CD4-positive, CD25-positive, alpha-beta regulatory T cell (primary cell): ENCODE results near the gene ENOX1. TPM values are rescaled to one million over a fixed set of nuclear protein-coding genes. Genes with fewer than 3 reads are reported as not detected.

ENCODE experiments used
- ATAC-seq, 2 donors: fragments of 150-1000 bp; cut with Tn5 transposase; one replicate each; pipeline ENCODE4 v1.10.0; 2021; ENCODE audit warnings: low read depth in 2 of 2, moderate number of reproducible peaks in 2 of 2, moderate library complexity in 1 of 2
- DNase-seq, 3 donors: peaks; one replicate each; pipeline versions ENCODE4 v3.0.0 to v3.0.0-alpha.2; 2012 to 2022; ENCODE audit warnings: mixed read lengths in 1 of 3
- H3K27ac ChIP-seq: one replicate; pipeline ENCODE4 v1.7.0; 2013; ENCODE audit warnings: mild to moderate bottlenecking, low read length; ENCODE audit not compliant: insufficient read depth, poor library complexity, severe bottlenecking
- H3K27me3 ChIP-seq: one replicate; pipeline ENCODE4 v1.7.0; 2013; ENCODE audit warnings: low read length; ENCODE audit not compliant: control insufficient read depth, insufficient read depth
- H3K36me3 ChIP-seq: one replicate; pipeline ENCODE4 v1.7.0; 2013; ENCODE audit warnings: mild to moderate bottlenecking, low read length, moderate library complexity; ENCODE audit not compliant: control insufficient read depth, insufficient read depth
- H3K4me1 ChIP-seq: 2 replicates; pipeline ENCODE4 v1.7.0; 2013; ENCODE audit warnings: mild to moderate bottlenecking, low read length; ENCODE audit not compliant: insufficient read depth, control insufficient read depth, poor library complexity, severe bottlenecking
- H3K4me3 ChIP-seq: one replicate; pipeline ENCODE4 v1.7.0; 2013; ENCODE audit warnings: low read depth, mild to moderate bottlenecking, low read length, moderate library complexity
- H3K9me3 ChIP-seq, 2 experiments: 1 replicate in 1 of 2; 2 replicates in 1 of 2; pipeline ENCODE4 v1.7.0; 2013; ENCODE audit warnings: low read length in 2 of 2, mild to moderate bottlenecking in 1 of 2, moderate library complexity in 1 of 2; ENCODE audit not compliant: control insufficient read depth in 2 of 2
- H3K27ac Mint-ChIP-seq, 3 donors: one replicate each; pipeline ENCODE4 v1.8.0; 2020 to 2022; ENCODE audit warnings: mild to moderate bottlenecking in 3 of 3, mixed read lengths in 3 of 3, moderate library complexity in 2 of 3
- H3K27me3 Mint-ChIP-seq: one replicate; pipeline ENCODE4 v1.8.0; 2022; ENCODE audit warnings: mild to moderate bottlenecking, mixed read lengths
- H3K36me3 Mint-ChIP-seq: one replicate; pipeline ENCODE4 v1.8.0; 2020; ENCODE audit warnings: mixed read lengths
- H3K4me1 Mint-ChIP-seq, 4 donors: one replicate each; pipeline ENCODE4 v1.8.0; 2020 to 2022; ENCODE audit warnings: mixed read lengths in 4 of 4, mild to moderate bottlenecking in 1 of 4
- H3K4me3 Mint-ChIP-seq, 4 donors: one replicate each; pipeline ENCODE4 v1.8.0; 2020 to 2022; ENCODE audit warnings: mild to moderate bottlenecking in 4 of 4, mixed read lengths in 4 of 4, moderate library complexity in 3 of 4
- H3K9me3 Mint-ChIP-seq, 7 donors: one replicate each; pipeline ENCODE4 v1.8.0; 2020 to 2022; ENCODE audit warnings: mixed read lengths in 7 of 7, mild to moderate bottlenecking in 3 of 7, moderate library complexity in 2 of 7
- polyA plus RNA-seq, 4 donors: library from polyadenylated mRNA; unstranded; fragments of 300-500 nt; fragmentation: Illumina TruSeq; gene quantifications; one replicate each; pipeline ENCODE4 v1.2.3, GENCODE V29; 2021
- total RNA-seq: library from RNA; stranded (reverse); gene quantifications from one replicate; pipeline ENCODE4 v1.2.3, GENCODE V29; 2022

Gene ENOX1
- total and polyA plus RNA-seq, 5 donors from 2014 or later: 0.10 TPM; not detected in 4

DNA sequence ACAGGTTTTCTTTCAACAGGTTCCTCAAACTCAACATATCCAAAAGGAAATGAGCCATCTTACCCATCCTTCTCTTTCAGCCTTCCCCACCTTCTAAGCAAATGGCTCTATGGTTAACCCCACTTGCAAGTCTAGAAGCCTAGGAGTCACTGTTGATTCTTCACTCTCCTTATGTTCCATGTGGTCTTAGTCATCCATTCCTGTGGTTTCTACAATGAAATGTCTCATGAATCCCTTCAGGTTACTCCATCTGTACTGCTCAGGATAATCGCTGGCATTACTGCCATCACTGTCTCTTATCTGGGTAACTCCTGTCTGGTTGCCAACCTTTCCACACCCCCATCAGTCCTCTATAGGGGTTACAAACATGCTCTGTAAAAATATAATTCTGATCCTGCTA lies 381.3 kb downstream of the ENOX1 start:
- ATAC-seq (no peak), DNase-seq (no peak)
- peaks cover 18% of the 10 kb centered on the region for H3K27me3 Mint-ChIP-seq
- no peaks in the 10 kb centered on the region for H3K27me3 ChIP-seq
- H3K9me3 ChIP-seq: no peaks in the 10 kb centered on the region
- no peaks in the 10 kb centered on the region for H3K4me1 ChIP-seq
- no peak overlapping the region for H3K4me3 Mint-ChIP-seq
- peaks cover 0 to 6% (median 0%) of the 10 kb centered on the region in 4 donors for H3K4me1 Mint-ChIP-seq
- no peak overlapping the region for H3K27ac Mint-ChIP-seq
- H3K36me3 ChIP-seq: no peaks in the 10 kb centered on the region
- H3K4me3 ChIP-seq: no peak overlapping the region
- no peaks in the 10 kb centered on the region for H3K9me3 Mint-ChIP-seq
- H3K27ac ChIP-seq: no peak overlapping the region
- H3K36me3 Mint-ChIP-seq: peaks cover 4% of the 10 kb centered on the region

- Histone ChIP-seq H3K4me1 (no peaks in the 10 kb centered on the region), H3K4me3 (no peak overlapping the region), H3K36me3 (no peaks in the 10 kb centered on the region), H3K27ac (no peak overlapping the region), H3K27me3 (peaks cover 1% of the 10 kb centered on the region), H3K9me3 (no peaks in the 10 kb centered on the region)
- H3K9me3 Mint-ChIP-seq: no peaks in the 10 kb centered on the region
- H3K4me3 Mint-ChIP-seq: no peak overlapping the region
- H3K27me3 Mint-ChIP-seq: peaks cover 17% of the 10 kb centered on the region
- DNase-seq (no peak), ATAC-seq (no peak)
- peaks cover 0 to 6% (median 0%) of the 10 kb centered on the region in 4 donors for H3K4me1 Mint-ChIP-seq
- no peak overlapping the region for H3K27ac Mint-ChIP-seq
- H3K36me3 Mint-ChIP-seq: no peaks in the 10 kb centered on the region
Measured at GRCh38 chr13:43402380-43402779, 384.4 kb downstream of the ENOX1 start.

GRCh38 chr13:43401361-43401760 lies 385.4 kb downstream of the ENOX1 start:
- Histone ChIP-seq H3K36me3 (no peaks in the 10 kb centered on the region), H3K4me1 (no peaks in the 10 kb centered on the region), H3K4me3 (no peak overlapping the region), H3K27ac (no peak overlapping the region), H3K9me3 (no peaks in the 10 kb centered on the region), H3K27me3 (peaks cover 1% of the 10 kb centered on the region)
- Mint-ChIP-seq H3K9me3 (peaks cover 0 to 2% (median 0%) of the 10 kb centered on the region in 7 donors), H3K36me3 (no peaks in the 10 kb centered on the region), H3K4me3 (no peak overlapping the region), H3K27me3 (peaks cover 17% of the 10 kb centered on the region), H3K4me1 (peaks cover 0 to 6% (median 0%) of the 10 kb centered on the region in 4 donors), H3K27ac (no peak overlapping the region)
- no peak for DNase-seq
- ATAC-seq: no peak

DNA sequence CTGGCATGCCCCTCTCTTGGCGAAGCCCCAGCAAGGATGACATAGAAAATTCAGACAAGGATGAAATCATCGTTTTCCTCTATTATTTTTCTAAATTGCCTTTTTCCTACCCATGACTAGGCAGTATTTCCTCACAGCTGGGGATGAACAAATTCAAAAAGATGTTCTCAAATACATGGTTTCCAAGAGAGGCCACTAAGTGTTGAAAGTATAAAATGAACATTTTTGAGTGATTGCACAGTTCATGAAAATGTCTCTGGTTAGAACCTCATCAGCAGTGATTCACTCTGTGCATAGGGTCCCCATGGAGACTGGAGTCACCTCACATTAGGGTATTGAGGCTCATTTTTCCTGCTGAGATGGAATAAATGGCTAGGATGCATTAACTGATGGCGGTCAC lies 389.7 kb downstream of the ENOX1 start:
- Histone ChIP-seq H3K36me3 (no peaks in the 10 kb centered on the region), H3K27ac (no peak overlapping the region), H3K9me3 (no peaks in the 10 kb centered on the region), H3K4me1 (no peaks in the 10 kb centered on the region), H3K27me3 (peaks cover 1% of the 10 kb centered on the region), H3K4me3 (no peak overlapping the region)
- peaks cover 6% of the 10 kb centered on the region for H3K27me3 Mint-ChIP-seq
- H3K4me3 Mint-ChIP-seq: no peak overlapping the region
- H3K27ac Mint-ChIP-seq: no peak overlapping the region
- H3K36me3 Mint-ChIP-seq: no peaks in the 10 kb centered on the region
- no peak for ATAC-seq
- H3K9me3 Mint-ChIP-seq: peaks cover 0 to 2% (median 0%) of the 10 kb centered on the region in 7 donors
- DNase-seq: no peak
- no peaks in the 10 kb centered on the region for H3K4me1 Mint-ChIP-seq

DNA sequence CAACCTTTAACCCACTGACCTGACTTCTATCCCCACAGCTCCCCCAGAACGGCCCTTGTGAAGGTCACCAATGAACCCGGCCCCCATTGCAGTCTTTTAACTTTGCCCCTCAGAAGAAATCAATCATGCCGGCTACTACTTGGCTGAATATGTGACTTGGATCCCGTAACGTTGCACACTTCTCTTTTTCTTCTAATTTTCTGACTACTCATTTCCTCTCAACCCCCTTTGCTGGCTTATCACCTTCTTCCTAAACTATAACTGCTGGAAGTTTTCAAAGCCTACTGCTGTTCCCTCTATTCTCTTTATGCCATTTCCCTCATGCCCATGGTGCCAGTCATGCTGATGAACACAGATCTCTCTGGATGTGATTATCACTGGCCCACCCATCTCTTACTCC lies 395.7 kb downstream of the ENOX1 start:
- no peak overlapping the region for H3K27ac Mint-ChIP-seq
- no peak overlapping the region for H3K4me3 Mint-ChIP-seq
- H3K4me3 ChIP-seq: no peak overlapping the region
- peaks cover 6% of the 10 kb centered on the region for H3K27me3 Mint-ChIP-seq
- no peak overlapping the region for H3K27ac ChIP-seq
- no peaks in the 10 kb centered on the region for H3K4me1 ChIP-seq
- H3K36me3 Mint-ChIP-seq: no peaks in the 10 kb centered on the region
- H3K27me3 ChIP-seq: peaks cover 7% of the 10 kb centered on the region
- no peaks in the 10 kb centered on the region for H3K9me3 ChIP-seq
- H3K36me3 ChIP-seq: no peaks in the 10 kb centered on the region
- peaks cover 0 to 1% (median 0%) of the 10 kb centered on the region in 7 donors for H3K9me3 Mint-ChIP-seq
- H3K4me1 Mint-ChIP-seq: no peaks in the 10 kb centered on the region
- DNase-seq (no peak), ATAC-seq (no peak)

DNA sequence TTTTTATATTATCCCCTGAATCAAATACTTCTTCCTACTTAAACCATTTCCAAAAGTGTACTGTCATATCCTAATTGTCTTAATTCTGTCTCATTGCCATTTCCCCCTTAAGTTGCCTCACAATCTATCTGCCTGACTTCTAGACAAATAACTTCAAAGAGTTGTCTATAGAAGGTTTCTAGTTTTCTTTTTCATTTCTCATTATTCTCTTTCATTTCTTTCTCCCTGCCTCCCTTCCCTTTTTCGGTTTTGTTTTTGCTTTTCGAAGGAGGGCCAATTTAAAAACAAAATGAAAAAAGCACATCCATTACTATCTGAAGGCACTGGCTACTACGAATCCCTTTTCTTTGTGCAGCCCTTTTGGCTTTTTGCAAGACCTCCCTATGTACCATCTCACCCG lies 396.2 kb downstream of the ENOX1 start:
- no peaks in the 10 kb centered on the region for H3K36me3 ChIP-seq
- ATAC-seq: no peak
- H3K4me3 Mint-ChIP-seq: no peak overlapping the region
- peaks cover 0 to 1% (median 0%) of the 10 kb centered on the region in 7 donors for H3K9me3 Mint-ChIP-seq
- H3K4me3 ChIP-seq: no peak overlapping the region
- H3K9me3 ChIP-seq: no peaks in the 10 kb centered on the region
- H3K4me1 Mint-ChIP-seq: no peaks in the 10 kb centered on the region
- peaks cover 7% of the 10 kb centered on the region for H3K27me3 ChIP-seq
- H3K27me3 Mint-ChIP-seq: peaks cover 6% of the 10 kb centered on the region
- H3K27ac ChIP-seq: no peak overlapping the region
- no peak overlapping the region for H3K27ac Mint-ChIP-seq
- no peaks in the 10 kb centered on the region for H3K4me1 ChIP-seq
- no peak for DNase-seq
- no peaks in the 10 kb centered on the region for H3K36me3 Mint-ChIP-seq

GRCh38 chr13:43389983-43390382 lies 396.8 kb downstream of the ENOX1 start:
- H3K27ac ChIP-seq: no peak overlapping the region
- no peaks in the 10 kb centered on the region for H3K9me3 ChIP-seq
- DNase-seq (no peak), ATAC-seq (no peak)
- Mint-ChIP-seq H3K4me3 (no peak overlapping the region), H3K4me1 (no peaks in the 10 kb centered on the region), H3K9me3 (peaks cover 0 to 1% (median 0%) of the 10 kb centered on the region in 7 donors), H3K27me3 (peaks cover 6% of the 10 kb centered on the region), H3K27ac (no peak overlapping the region), H3K36me3 (no peaks in the 10 kb centered on the region)
- no peak overlapping the region for H3K4me3 ChIP-seq
- H3K36me3 ChIP-seq: no peaks in the 10 kb centered on the region
- no peaks in the 10 kb centered on the region for H3K4me1 ChIP-seq
- H3K27me3 ChIP-seq: peaks cover 7% of the 10 kb centered on the region

DNA sequence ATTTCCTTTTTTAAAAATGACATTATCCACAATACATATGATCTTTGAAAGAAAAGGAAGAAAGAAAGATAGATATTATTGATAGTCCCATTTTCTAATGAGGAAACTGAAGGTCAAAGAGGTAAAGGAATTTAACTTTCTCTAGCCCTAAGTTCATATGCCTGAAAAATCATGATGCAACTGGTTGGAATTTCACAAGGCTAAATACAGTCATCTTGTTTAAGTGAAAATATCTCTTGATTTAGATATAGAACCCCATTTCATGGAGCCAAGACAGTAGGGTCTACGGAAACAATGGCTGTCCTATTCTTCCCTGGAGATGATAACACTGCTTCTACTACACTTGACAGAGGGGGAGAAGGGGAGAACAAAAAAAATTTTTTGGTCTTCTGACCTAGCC lies 397.2 kb downstream of the ENOX1 start:
- Mint-ChIP-seq H3K36me3 (no peaks in the 10 kb centered on the region), H3K4me3 (no peak overlapping the region), H3K27ac (no peak overlapping the region), H3K9me3 (peaks cover 0 to 1% (median 0%) of the 10 kb centered on the region in 7 donors), H3K4me1 (no peaks in the 10 kb centered on the region), H3K27me3 (peaks cover 6% of the 10 kb centered on the region)
- Histone ChIP-seq H3K4me1 (no peaks in the 10 kb centered on the region), H3K27ac (no peak overlapping the region), H3K27me3 (peaks cover 7% of the 10 kb centered on the region), H3K36me3 (no peaks in the 10 kb centered on the region), H3K4me3 (no peak overlapping the region), H3K9me3 (no peaks in the 10 kb centered on the region)
- DNase-seq (no peak), ATAC-seq (no peak)
